Neutrophil (primary cell): ENCODE data around the gene RUNDC3A.

Experiments
- H3K27ac ChIP-seq: fragments of 200-600 bp; sonication (generic); 2 replicates; pipeline ENCODE4 v1.5.1; 2016; ENCODE audit warnings: mild to moderate bottlenecking, moderate library complexity
- H3K27me3 ChIP-seq: fragments of 200-600 bp; sonication (generic); 2 replicates; pipeline ENCODE4 v1.6.0; 2016; ENCODE audit warnings: mild to moderate bottlenecking
- H3K36me3 ChIP-seq: fragments of 200-600 bp; sonication (generic); 2 replicates; pipeline ENCODE4 v1.5.1; 2017
- H3K4me1 ChIP-seq, 2 experiments: fragments of 200-600 bp in 1 of 2; sonication (generic) in 1 of 2; 1 replicate in 1 of 2; 2 replicates in 1 of 2; pipeline versions ENCODE4 v1.5.1 to v1.6.1; 2013 to 2016; ENCODE audit warnings: low read depth in 1 of 2, low read length in 1 of 2, mild to moderate bottlenecking in 1 of 2, moderate library complexity in 1 of 2; ENCODE audit not compliant: control insufficient read depth in 1 of 2, insufficient read depth in 1 of 2
- H3K4me3 ChIP-seq, 2 experiments: fragments of 200-600 bp in 1 of 2; sonication (generic) in 1 of 2; 1 replicate in 1 of 2; 2 replicates in 1 of 2; pipeline ENCODE4 v1.5.1; 2013 to 2016; ENCODE audit warnings: low read depth in 1 of 2, low read length in 1 of 2, mild to moderate bottlenecking in 1 of 2, moderate library complexity in 1 of 2
- H3K9me3 ChIP-seq: fragments of 200-600 bp; sonication (generic); 2 replicates; pipeline ENCODE4 v1.5.1; 2016
- TF ChIP-seq, protein P1 (sequence below): fragments of 200-600 bp; sonication (generic); IDR thresholded peaks from 2 replicates; pipeline ENCODE4 v1.5.1; 2016; ENCODE audit warnings: antibody characterized with exemption

RUNDC3A gene

DNA sequence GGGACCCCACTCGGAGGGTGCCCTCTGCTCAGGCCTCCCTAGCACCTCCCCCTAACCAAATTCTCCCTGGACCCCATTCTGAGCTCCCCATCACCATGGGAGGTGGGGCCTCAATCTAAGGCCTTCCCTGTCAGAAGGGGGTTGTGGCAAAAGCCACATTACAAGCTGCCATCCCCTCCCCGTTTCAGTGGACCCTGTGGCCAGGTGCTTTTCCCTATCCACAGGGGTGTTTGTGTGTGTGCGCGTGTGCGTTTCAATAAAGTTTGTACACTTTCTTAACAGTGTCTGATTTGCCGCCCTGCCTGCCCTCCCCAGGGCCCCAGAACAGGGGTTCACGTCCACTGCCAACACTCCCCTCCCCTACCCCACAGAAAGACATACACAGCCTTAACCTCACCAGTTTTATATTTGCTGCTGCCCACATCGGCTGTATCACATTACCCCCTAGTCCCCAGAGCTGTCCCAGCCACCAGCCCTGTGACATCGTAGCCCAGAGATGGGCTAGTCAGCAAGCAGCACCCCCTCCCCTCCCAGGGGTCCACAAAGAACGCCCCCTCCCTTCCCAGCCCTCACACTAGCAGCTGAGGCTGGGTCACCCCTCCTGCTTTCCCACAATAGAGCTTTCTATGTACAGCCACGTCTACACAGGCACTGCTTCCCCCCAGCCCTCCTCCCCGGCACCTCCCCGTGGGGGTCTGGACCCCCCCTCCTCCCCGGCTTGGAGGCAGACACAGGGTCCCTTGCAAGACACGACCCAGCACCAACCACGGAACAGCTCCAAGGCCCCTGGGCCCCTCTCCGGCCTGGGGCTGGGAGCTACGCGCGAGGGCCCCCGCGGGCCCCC lies 44.6 kb downstream of the RUNDC3A start:
- H3K4me3 ChIP-seq = peak overlapping the region; percentile 51 to 58
- H3K36me3 ChIP-seq = peaks cover 50% of the 10 kb centered on the region
- H3K27me3 ChIP-seq = peaks cover 26% of the 10 kb centered on the region
- no peak overlapping the region for H3K27ac ChIP-seq
- no peaks in the 10 kb centered on the region for H3K9me3 ChIP-seq
- peaks cover 36 to 46% of the 10 kb centered on the region in 2 experiments for H3K4me1 ChIP-seq
- TF ChIP-seq, protein P1, sequence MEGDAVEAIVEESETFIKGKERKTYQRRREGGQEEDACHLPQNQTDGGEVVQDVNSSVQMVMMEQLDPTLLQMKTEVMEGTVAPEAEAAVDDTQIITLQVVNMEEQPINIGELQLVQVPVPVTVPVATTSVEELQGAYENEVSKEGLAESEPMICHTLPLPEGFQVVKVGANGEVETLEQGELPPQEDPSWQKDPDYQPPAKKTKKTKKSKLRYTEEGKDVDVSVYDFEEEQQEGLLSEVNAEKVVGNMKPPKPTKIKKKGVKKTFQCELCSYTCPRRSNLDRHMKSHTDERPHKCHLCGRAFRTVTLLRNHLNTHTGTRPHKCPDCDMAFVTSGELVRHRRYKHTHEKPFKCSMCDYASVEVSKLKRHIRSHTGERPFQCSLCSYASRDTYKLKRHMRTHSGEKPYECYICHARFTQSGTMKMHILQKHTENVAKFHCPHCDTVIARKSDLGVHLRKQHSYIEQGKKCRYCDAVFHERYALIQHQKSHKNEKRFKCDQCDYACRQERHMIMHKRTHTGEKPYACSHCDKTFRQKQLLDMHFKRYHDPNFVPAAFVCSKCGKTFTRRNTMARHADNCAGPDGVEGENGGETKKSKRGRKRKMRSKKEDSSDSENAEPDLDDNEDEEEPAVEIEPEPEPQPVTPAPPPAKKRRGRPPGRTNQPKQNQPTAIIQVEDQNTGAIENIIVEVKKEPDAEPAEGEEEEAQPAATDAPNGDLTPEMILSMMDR = no peak

DNA sequence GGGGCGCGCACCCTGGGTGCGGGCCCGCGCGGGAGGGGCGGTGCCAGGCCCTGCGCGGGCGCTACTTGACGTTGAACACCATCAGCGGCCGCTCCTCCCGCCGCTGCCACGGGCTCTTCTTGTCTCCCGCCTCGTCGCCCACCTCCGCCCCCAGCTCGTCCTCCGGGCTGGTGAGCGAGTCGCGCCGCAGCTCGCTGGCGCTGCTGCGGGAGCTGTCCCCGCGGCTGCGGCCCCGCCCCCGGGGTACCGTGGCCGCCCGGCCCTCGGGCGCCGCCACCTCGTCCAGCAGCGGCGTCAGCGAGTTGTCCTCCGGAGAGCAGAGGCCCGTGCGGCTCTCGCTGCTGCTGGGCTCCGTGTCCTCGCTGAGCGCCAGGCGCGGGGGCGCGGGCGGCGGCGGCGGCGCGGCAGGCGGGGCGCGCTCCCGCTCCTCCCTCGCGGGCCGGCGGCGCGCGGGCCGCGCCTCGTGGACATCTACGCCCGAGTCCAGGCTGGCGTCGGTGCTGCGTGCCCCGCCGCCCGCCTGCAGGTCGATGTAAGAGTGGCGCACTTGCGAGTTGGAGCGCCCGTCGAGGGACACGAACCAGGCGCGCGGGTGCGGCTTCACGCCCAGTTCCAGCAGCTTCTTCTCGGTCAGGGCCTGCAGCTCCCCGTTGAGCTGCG lies 45.4 kb downstream of the RUNDC3A start:
- peak overlapping the region; percentile 51 to 58 for H3K4me3 ChIP-seq

DNA sequence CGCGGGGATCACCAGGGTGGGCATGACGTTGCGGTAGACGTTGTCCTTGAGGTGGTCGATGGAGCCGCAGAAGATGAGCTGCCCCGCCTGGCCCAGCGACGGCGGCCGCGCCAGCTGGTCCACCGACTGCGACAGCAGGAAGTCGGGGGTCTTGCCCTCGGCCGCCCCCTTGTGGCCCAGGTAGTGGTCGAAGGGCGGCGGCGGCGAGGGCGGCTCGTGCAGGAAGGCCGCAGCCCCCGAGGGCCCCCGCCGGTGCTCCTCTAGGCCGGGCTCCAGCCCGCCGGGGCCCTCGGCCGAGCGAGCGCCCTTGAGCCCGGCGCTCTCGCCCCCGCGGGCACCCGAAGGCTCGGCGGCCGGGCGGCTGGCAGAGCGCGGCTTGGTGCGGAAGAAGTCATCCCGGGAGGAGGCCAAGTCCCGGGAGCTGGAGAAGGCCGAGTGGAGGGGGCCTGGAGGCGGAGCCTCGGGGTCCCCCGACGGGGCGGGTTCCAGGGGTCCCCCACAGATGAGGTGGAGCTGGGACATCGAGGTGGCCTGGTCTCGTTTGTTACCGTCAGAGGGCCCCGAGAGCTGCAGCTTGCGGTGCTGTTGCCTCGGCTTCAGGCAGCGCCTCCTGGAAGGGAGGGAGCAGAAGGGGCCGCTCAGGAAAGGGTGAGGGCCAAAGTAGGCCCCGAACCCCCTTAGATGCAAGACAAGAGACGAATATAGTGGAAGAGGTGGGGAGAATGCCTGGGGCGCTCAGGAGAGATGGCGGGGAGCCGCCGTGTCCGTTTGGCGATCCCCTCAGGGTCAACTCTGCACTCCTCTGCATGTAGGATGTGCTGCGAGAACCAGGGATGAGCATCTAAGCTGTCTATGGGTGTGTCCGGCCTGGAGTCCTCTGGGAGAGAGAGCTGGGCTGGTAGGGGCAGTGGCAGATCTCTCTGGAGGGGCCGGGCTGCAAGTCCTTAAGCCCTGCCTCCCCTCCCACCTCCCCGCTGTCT lies 46.5 kb downstream of the RUNDC3A start:
- H3K9me3 ChIP-seq = no peaks in the 10 kb centered on the region
- peaks cover 36% of the 10 kb centered on the region for H3K36me3 ChIP-seq
- TF ChIP-seq, protein P1 = no peak
- H3K27ac ChIP-seq = no peak overlapping the region
- peak overlapping the region in 1 of 2 experiments; percentile 58 for H3K4me3 ChIP-seq
- H3K4me1 ChIP-seq = peaks cover 18 to 28% of the 10 kb centered on the region in 2 experiments
- peaks cover 39% of the 10 kb centered on the region for H3K27me3 ChIP-seq

More for the DNA sequence above, 45.4 kb downstream of the RUNDC3A start:
- TF ChIP-seq, protein P1 = no peak
- no peak overlapping the region for H3K27ac ChIP-seq
- no peaks in the 10 kb centered on the region for H3K9me3 ChIP-seq
- peaks cover 29 to 39% of the 10 kb centered on the region in 2 experiments for H3K4me1 ChIP-seq
- H3K36me3 ChIP-seq = peaks cover 47% of the 10 kb centered on the region
- peaks cover 28% of the 10 kb centered on the region for H3K27me3 ChIP-seq

DNA sequence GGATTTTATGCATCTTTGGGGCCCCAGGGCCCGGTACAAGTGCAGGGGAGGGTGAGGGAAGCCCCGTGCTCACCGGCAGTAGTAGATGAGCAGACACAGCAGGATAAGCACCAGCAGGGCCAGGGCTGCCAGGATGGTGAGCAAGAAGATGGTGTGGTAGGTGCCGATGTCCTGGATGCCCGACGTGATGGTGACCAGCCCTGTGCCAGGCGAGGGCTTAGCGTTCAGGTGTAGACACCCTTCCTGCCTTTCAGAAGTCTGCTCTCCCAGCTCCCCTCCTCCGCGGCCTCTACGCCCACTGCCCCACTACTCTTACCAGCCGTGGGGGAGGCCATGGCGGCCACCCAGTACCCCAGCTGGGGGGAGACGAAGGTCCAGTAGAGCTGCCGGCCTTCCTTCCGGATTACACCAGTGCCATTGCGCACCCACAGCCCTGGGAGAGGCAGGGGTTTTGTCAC lies 47.3 kb downstream of the RUNDC3A start:
- Histone ChIP-seq H3K36me3 (peaks cover 28% of the 10 kb centered on the region), H3K9me3 (no peaks in the 10 kb centered on the region), H3K27me3 (peaks cover 47% of the 10 kb centered on the region), H3K4me1 (peaks cover 10 to 20% of the 10 kb centered on the region in 2 experiments), H3K27ac (no peak overlapping the region), H3K4me3 (no peak overlapping the region)
- TF ChIP-seq, protein P1 = no peak

DNA sequence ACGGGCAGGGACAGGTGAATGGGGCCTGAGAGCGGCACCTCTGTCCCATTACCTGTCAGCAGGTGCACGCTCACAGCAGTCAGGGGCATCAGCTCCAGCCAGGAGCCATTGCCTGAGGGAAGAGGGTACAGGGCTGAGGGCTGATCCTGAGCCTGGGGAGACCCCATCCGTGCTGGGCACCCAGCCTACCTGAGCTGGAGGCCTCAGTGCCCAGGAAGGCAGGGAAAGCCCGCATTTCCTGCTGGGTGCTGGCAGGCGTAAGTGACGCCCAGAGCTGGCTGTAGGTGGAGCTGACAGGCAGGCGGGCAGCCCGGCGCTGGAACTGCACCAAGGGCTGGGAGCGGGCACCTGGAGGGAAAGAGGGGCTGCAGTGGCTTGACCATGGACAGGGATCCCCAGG lies 47.8 kb downstream of the RUNDC3A start:
- peaks cover 53% of the 10 kb centered on the region for H3K27me3 ChIP-seq
- no peak overlapping the region for H3K27ac ChIP-seq
- H3K4me1 ChIP-seq = peaks cover 7 to 19% of the 10 kb centered on the region in 2 experiments
- TF ChIP-seq, protein P1 = no peak
- H3K9me3 ChIP-seq = no peaks in the 10 kb centered on the region
- peaks cover 23% of the 10 kb centered on the region for H3K36me3 ChIP-seq
- no peak overlapping the region for H3K4me3 ChIP-seq
